Measurements from ENCODE around the gene KRT80. TPM values are rescaled to one million over a fixed set of nuclear protein-coding genes. Genes with fewer than 3 reads are reported as not detected.

Gene KRT80
- total RNA-seq, 2 experiments from 2014 or later: not detected

DNA sequence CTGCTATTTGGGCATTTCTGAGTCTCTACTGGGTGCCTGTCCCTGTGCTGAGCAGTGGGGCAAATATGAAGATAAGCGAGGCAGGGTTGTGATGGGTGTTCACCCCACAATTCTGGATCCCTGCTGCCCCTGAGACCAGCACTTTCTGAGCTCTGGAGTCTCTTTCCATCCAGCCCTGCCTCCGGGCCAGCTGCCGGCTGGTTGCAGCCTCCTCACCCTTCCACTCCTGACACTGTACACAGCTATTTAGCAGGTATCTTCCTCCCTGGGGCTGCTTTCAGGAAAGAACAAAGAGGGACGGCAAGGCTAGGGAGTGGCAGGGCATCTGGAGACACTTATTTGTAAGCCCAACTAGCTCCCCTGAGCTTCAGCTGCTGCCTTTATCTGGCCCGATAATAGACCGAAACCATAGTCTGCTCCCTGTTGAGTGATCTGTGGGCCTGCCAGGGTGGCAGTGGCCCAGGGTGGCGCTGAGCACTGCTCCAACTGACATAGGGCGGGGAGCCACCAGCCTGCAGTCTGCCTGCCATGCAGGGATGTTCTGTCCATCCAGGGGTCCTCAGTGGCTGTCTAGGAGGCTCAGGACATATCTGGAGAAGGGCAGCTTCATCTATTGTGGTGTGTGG lies 7.6 kb upstream of the KRT80 start:
- TF ChIP-seq, protein P1, sequence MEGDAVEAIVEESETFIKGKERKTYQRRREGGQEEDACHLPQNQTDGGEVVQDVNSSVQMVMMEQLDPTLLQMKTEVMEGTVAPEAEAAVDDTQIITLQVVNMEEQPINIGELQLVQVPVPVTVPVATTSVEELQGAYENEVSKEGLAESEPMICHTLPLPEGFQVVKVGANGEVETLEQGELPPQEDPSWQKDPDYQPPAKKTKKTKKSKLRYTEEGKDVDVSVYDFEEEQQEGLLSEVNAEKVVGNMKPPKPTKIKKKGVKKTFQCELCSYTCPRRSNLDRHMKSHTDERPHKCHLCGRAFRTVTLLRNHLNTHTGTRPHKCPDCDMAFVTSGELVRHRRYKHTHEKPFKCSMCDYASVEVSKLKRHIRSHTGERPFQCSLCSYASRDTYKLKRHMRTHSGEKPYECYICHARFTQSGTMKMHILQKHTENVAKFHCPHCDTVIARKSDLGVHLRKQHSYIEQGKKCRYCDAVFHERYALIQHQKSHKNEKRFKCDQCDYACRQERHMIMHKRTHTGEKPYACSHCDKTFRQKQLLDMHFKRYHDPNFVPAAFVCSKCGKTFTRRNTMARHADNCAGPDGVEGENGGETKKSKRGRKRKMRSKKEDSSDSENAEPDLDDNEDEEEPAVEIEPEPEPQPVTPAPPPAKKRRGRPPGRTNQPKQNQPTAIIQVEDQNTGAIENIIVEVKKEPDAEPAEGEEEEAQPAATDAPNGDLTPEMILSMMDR (IDR thresholded peaks at IDR 0.05): no peak
- DNase-seq (no peak), ATAC-seq (ENCODE audit: poor library complexity) (no peak)
- Mint-ChIP-seq H3K36me3 (ENCODE audit: low read depth) (no peaks in the 10 kb centered on the region), H3K4me1 (ENCODE audit: low read depth) (no peaks in the 10 kb centered on the region), H3K9me3 (no peaks in the 10 kb centered on the region), H3K27me3 (peaks cover 23% of the 10 kb centered on the region), H3K4me3 (no peak overlapping the region), H3K27ac (no peak overlapping the region)
- Histone ChIP-seq H3K9me3 (ENCODE audit: control insufficient read depth in 1 of 2, insufficient read depth in 1 of 2, low read length in 2 of 2) (no peaks in the 10 kb centered on the region), H3K27ac (ENCODE audit: low read depth in 1 of 2, low read length in 2 of 2) (no peak overlapping the region), H3K27me3 (ENCODE audit: control insufficient read depth in 1 of 2, insufficient read depth in 2 of 2, low read length in 2 of 2) (peaks cover 0 to 7% of the 10 kb centered on the region in 2 experiments), H3K4me1 (ENCODE audit: insufficient read depth, low read length) (peaks cover 7% of the 10 kb centered on the region), H3K4me3 (ENCODE audit: low read length) (no peak overlapping the region), H3K36me3 (ENCODE audit: insufficient read depth, low read length) (no peaks in the 10 kb centered on the region)
- POLR2A ChIA-PET: no interaction called here
- CTCF ChIA-PET: interaction anchor here (1.2 kb wide), 1 partner anchor 14 kb away, joined by 3 read pairs; no protein-coding TSS in a partner anchor
- intact Hi-C loops (cut with DNase I, micrococcal nuclease): no loop called here

DNA sequence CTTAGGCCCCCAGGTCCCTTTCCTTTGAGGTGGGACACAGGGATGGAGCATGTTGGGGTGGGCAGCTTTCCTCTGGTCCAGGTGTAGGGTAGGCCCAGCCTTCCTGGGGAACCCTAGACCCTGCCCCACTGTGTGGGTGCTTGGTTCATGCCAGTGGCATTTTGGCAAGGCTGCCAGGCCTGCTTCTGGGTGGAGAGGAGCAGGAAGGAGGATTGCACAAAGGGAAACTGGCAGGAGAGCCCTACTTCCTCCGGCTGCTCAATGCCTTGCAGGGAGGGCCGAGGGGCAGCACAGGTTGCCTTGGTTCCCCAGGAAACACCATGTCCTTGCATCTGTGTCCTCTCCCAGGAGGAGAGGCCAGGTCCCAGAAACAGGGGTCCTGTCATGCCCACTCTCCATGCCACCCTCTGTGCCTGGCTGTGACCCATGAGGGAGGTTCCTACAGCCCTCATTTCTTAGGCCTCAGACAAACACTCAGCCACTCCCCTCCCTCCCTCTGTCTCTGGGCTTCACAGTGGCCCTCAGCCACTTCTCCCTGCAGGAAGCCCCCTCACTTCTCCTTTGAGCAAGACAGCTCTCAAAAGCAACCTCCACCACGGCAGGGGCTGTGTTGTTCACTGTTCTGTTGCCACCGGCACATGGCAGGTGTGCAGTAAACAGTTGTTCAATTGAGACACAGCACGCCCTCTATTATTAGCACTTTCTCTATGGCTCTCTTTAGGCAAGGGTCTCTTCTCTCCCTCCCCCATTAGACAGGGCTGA lies 6.8 kb upstream of the KRT80 start:
- no peaks in the 10 kb centered on the region for H3K36me3 ChIP-seq (ENCODE audit: insufficient read depth, low read length)
- Mint-ChIP-seq H3K4me3 (no peak overlapping the region), H3K9me3 (no peaks in the 10 kb centered on the region), H3K36me3 (ENCODE audit: low read depth) (no peaks in the 10 kb centered on the region), H3K27me3 (peaks cover 19% of the 10 kb centered on the region), H3K27ac (no peak overlapping the region), H3K4me1 (ENCODE audit: low read depth) (no peaks in the 10 kb centered on the region)
- H3K9me3 ChIP-seq (ENCODE audit: control insufficient read depth in 1 of 2, insufficient read depth in 1 of 2, low read length in 2 of 2): no peaks in the 10 kb centered on the region
- H3K4me1 ChIP-seq (ENCODE audit: insufficient read depth, low read length): peaks cover 6% of the 10 kb centered on the region
- ChIA-PET CTCF (no interaction called here), POLR2A (no interaction called here)
- peak in 2 of 14 experiments; percentile 35 to 39 for DNase-seq
- H3K27ac ChIP-seq (ENCODE audit: low read depth in 1 of 2, low read length in 2 of 2): no peak overlapping the region
- TF ChIP-seq, protein P1 (IDR thresholded peaks at IDR 0.05): no peak
- intact Hi-C loops (cut with DNase I, micrococcal nuclease): no loop called here
- no peak overlapping the region for H3K4me3 ChIP-seq (ENCODE audit: low read length)
- peaks cover 0 to 7% of the 10 kb centered on the region in 2 experiments for H3K27me3 ChIP-seq (ENCODE audit: control insufficient read depth in 1 of 2, insufficient read depth in 2 of 2, low read length in 2 of 2)
- ATAC-seq (ENCODE audit: poor library complexity): no peak

DNA sequence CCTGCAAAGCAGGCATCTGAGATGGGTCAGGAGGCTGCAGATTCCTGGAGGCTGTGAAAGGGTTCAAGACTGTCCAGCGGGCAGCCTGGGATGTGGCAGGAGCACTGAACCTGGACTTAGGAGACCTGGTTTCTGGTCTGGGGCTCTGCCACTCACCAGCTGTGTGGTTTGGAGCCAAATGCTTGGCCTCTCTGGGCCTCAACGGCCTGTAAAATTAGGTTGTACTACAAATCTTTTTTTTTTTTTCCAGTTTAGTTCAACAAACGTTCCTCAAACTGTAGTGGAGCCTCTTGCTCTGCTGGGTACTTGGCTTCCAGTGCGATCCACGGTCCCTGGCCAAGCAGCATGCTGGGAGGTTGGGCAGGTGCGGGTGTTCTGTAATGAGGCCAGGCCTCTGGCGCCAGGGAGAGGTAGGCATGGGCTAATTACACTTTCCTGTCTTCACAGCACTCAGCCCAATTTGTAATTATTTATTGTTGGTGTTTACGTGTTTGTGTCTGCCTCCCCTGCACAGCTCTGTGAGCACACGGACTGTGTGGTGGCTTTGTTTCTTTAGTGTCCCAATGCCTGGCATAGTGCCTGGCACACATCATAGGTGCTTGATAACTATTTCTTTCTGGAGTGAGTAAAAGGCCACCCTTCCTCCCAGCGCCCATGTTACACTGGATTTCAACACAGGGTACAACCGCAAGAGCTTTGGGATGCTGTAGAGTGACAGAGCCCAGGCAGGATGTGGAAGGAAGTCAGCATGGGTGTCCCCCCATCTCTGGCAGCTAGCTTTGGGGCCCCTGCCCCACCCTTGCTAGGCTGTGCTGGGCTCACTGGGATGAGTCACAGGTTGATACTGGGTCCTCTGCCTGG lies 5.8 kb upstream of the KRT80 start:
- no peaks in the 10 kb centered on the region for H3K36me3 ChIP-seq (ENCODE audit: insufficient read depth, low read length)
- H3K27me3 ChIP-seq (ENCODE audit: control insufficient read depth in 1 of 2, insufficient read depth in 2 of 2, low read length in 2 of 2): peaks cover 0 to 5% of the 10 kb centered on the region in 2 experiments
- ChIA-PET CTCF (no interaction called here), POLR2A (no interaction called here)
- TF ChIP-seq, protein P1 (IDR thresholded peaks at IDR 0.05): no peak
- H3K9me3 Mint-ChIP-seq: no peaks in the 10 kb centered on the region
- intact Hi-C loops (cut with DNase I, micrococcal nuclease): no loop called here
- H3K27ac Mint-ChIP-seq: no peak overlapping the region
- DNase-seq (peak in 3 of 14 experiments; percentile 8 to 71 (median 50)), ATAC-seq (ENCODE audit: poor library complexity) (no peak)
- H3K4me3 ChIP-seq (ENCODE audit: low read length): no peak overlapping the region
- no peak overlapping the region for H3K4me3 Mint-ChIP-seq
- H3K4me1 ChIP-seq (ENCODE audit: insufficient read depth, low read length): peaks cover 3% of the 10 kb centered on the region
- H3K27me3 Mint-ChIP-seq: peaks cover 13% of the 10 kb centered on the region
- H3K36me3 Mint-ChIP-seq (ENCODE audit: low read depth): no peaks in the 10 kb centered on the region
- H3K9me3 ChIP-seq (ENCODE audit: control insufficient read depth in 1 of 2, insufficient read depth in 1 of 2, low read length in 2 of 2): no peaks in the 10 kb centered on the region
- no peak overlapping the region for H3K27ac ChIP-seq (ENCODE audit: low read depth in 1 of 2, low read length in 2 of 2)
- H3K4me1 Mint-ChIP-seq (ENCODE audit: low read depth): no peaks in the 10 kb centered on the region
